ENCODE results near the gene GALNTL6. TPM values are rescaled to one million over a fixed set of nuclear protein-coding genes. Genes with fewer than 3 reads are reported as not detected.

GALNTL6 gene
- total RNA-seq, 1 donor from 2014 or later = 0.34 TPM

DNA sequence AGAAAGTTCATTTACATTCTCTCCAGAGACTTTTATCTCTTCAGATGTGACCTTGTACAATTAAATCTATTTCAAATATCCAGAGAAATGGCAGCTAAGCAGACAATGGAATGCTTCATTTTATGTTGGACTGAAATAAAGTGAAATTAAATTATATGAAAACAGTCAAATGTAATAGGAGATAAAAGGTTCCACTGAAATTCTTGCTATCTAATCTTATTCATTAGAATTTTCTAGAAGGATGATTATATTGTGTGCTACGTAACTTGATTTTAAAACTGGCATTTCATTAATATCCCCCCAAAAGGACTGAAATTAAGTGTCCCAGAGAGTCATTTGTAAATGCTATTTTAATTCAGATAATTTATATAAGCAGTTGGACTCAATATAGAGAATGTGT lies 708.5 kb downstream of the GALNTL6 start:
- H3K27me3 Mint-ChIP-seq (ENCODE audit: unreplicated experiment) = no peaks in the 10 kb centered on the region
- no peaks in the 10 kb centered on the region for H3K4me1 Mint-ChIP-seq (ENCODE audit: low read depth, unreplicated experiment)
- DNase-seq = no peak
- no peak overlapping the region for H3K27ac Mint-ChIP-seq (ENCODE audit: unreplicated experiment)
- TF ChIP-seq, protein P1, sequence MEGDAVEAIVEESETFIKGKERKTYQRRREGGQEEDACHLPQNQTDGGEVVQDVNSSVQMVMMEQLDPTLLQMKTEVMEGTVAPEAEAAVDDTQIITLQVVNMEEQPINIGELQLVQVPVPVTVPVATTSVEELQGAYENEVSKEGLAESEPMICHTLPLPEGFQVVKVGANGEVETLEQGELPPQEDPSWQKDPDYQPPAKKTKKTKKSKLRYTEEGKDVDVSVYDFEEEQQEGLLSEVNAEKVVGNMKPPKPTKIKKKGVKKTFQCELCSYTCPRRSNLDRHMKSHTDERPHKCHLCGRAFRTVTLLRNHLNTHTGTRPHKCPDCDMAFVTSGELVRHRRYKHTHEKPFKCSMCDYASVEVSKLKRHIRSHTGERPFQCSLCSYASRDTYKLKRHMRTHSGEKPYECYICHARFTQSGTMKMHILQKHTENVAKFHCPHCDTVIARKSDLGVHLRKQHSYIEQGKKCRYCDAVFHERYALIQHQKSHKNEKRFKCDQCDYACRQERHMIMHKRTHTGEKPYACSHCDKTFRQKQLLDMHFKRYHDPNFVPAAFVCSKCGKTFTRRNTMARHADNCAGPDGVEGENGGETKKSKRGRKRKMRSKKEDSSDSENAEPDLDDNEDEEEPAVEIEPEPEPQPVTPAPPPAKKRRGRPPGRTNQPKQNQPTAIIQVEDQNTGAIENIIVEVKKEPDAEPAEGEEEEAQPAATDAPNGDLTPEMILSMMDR (IDR thresholded peaks at IDR 0.05; ENCODE audit: partially characterized antibody, unreplicated experiment) = no peak
- H3K4me3 Mint-ChIP-seq (ENCODE audit: unreplicated experiment) = no peak overlapping the region
- no peaks in the 10 kb centered on the region for H3K9me3 Mint-ChIP-seq (ENCODE audit: unreplicated experiment)
- no peaks in the 10 kb centered on the region for H3K36me3 Mint-ChIP-seq (ENCODE audit: unreplicated experiment)

DNA sequence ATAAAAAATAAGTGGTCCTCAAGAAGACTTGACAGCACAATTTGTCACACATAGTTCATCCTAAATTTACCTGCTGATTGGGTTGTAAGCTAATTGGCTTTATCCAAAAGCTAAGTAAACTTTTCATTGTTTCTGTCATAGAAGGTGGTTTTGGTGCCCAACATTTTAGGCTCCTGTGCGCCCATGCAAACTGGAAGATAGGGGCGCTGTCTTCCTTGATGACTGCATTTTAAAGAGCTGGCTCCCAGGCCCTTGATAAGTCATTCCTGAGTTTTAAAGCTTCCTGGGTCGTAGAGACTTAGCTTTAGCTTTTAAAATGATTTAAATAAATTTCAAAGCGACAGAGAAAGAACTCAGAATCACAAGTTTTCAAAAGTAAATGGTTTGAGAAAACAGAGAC lies 730.0 kb downstream of the GALNTL6 start:
- Mint-ChIP-seq H3K36me3 (ENCODE audit: unreplicated experiment) (no peaks in the 10 kb centered on the region), H3K4me1 (ENCODE audit: low read depth, unreplicated experiment) (peaks cover 16% of the 10 kb centered on the region), H3K27ac (ENCODE audit: unreplicated experiment) (no peak overlapping the region), H3K4me3 (ENCODE audit: unreplicated experiment) (no peak overlapping the region), H3K9me3 (ENCODE audit: unreplicated experiment) (no peaks in the 10 kb centered on the region), H3K27me3 (ENCODE audit: unreplicated experiment) (peaks cover 2% of the 10 kb centered on the region)
- no peak for DNase-seq
- TF ChIP-seq, protein P1 (IDR thresholded peaks at IDR 0.05; ENCODE audit: partially characterized antibody, unreplicated experiment) = no peak

DNA sequence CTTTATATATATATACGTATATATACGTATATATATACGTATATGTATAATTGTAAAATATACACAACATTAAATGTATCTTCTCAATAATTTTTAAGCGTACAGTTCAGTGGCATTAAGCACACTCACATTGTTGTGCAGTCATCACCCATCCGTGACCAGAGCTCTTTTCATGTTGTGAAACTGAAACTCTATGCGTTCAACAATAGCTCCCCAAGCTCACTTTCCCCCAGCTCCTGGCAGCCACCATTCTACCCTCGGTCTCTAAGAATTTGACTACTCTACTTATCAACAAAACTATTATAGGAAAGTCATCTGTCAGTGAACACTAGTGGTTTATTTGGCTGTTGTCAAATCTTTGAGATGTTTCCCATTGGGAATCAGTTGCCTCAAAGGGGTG lies 733.6 kb downstream of the GALNTL6 start:
- TF ChIP-seq, protein P1 (IDR thresholded peaks at IDR 0.05; ENCODE audit: partially characterized antibody, unreplicated experiment) = no peak
- H3K36me3 Mint-ChIP-seq (ENCODE audit: unreplicated experiment) = no peaks in the 10 kb centered on the region
- H3K4me1 Mint-ChIP-seq (ENCODE audit: low read depth, unreplicated experiment) = peaks cover 16% of the 10 kb centered on the region
- H3K9me3 Mint-ChIP-seq (ENCODE audit: unreplicated experiment) = no peaks in the 10 kb centered on the region
- no peak overlapping the region for H3K4me3 Mint-ChIP-seq (ENCODE audit: unreplicated experiment)
- no peak overlapping the region for H3K27ac Mint-ChIP-seq (ENCODE audit: unreplicated experiment)
- DNase-seq = no peak
- peaks cover 2% of the 10 kb centered on the region for H3K27me3 Mint-ChIP-seq (ENCODE audit: unreplicated experiment)

DNA sequence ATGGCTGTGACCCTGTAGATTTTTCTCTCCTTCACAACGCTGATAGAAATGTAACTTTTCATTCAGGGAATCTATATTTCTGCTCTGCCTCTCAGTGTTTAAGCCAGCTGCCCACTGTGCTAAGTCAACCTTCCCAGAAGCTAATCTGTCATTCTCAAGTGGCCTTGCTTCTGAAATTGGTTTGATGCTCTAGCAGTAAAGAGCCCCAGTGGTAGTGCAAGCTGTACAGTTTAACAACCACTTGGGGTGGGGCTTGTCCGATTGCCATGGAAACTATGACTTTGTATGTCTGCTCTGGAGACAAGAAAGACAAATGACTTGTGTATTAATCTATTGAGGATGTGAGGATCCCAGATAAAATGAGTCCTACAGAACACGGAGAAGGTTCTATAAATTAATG lies 734.5 kb downstream of the GALNTL6 start:
- peaks cover 2% of the 10 kb centered on the region for H3K27me3 Mint-ChIP-seq (ENCODE audit: unreplicated experiment)
- no peaks in the 10 kb centered on the region for H3K9me3 Mint-ChIP-seq (ENCODE audit: unreplicated experiment)
- DNase-seq = no peak
- no peak overlapping the region for H3K4me3 Mint-ChIP-seq (ENCODE audit: unreplicated experiment)
- H3K27ac Mint-ChIP-seq (ENCODE audit: unreplicated experiment) = no peak overlapping the region
- H3K4me1 Mint-ChIP-seq (ENCODE audit: low read depth, unreplicated experiment) = peaks cover 11% of the 10 kb centered on the region
- TF ChIP-seq, protein P1 (IDR thresholded peaks at IDR 0.05; ENCODE audit: partially characterized antibody, unreplicated experiment) = no peak
- no peaks in the 10 kb centered on the region for H3K36me3 Mint-ChIP-seq (ENCODE audit: unreplicated experiment)

DNA sequence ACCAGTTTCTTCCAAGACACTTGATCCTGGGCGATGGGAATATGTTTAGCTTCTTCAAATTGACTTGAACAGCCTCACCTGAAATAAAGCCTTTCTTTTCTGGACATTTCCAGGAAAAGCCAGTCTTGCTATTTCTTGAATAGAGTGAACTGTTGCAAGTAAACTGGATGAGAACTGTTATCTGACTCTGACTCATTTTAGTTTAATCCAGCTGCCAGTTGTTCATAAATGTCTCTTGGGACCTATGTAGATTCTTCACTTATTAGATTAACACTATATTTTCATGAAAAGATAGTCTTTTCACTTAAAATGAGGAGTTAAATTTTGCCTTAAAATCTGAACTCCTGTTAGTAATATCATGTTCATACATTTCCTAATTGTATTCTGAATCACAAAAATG lies 740.0 kb downstream of the GALNTL6 start:
- Mint-ChIP-seq H3K4me1 (ENCODE audit: low read depth, unreplicated experiment) (no peaks in the 10 kb centered on the region), H3K36me3 (ENCODE audit: unreplicated experiment) (no peaks in the 10 kb centered on the region), H3K9me3 (ENCODE audit: unreplicated experiment) (peaks cover 2% of the 10 kb centered on the region), H3K27me3 (ENCODE audit: unreplicated experiment) (no peaks in the 10 kb centered on the region), H3K27ac (ENCODE audit: unreplicated experiment) (no peak overlapping the region), H3K4me3 (ENCODE audit: unreplicated experiment) (no peak overlapping the region)
- no peak for DNase-seq
- TF ChIP-seq, protein P1 (IDR thresholded peaks at IDR 0.05; ENCODE audit: partially characterized antibody, unreplicated experiment) = no peak

Measured in glutamatergic neuron (in vitro differentiated cells).